ENCODE results near the gene NINJ1.
"Not testable (repeated sequence)": the region's sequence is repeated elsewhere in the genome, so short reads cannot be mapped to it uniquely, and the experiment has no call there.

The NINJ1 gene

GRCh38 chr9:93118863-93119702, 15.0 kb downstream of the NINJ1 start:
- no peak for DNase-seq

GRCh38 chr9:93117924-93118862, 15.9 kb downstream of the NINJ1 start:
- DNase-seq: no peak

DNA sequence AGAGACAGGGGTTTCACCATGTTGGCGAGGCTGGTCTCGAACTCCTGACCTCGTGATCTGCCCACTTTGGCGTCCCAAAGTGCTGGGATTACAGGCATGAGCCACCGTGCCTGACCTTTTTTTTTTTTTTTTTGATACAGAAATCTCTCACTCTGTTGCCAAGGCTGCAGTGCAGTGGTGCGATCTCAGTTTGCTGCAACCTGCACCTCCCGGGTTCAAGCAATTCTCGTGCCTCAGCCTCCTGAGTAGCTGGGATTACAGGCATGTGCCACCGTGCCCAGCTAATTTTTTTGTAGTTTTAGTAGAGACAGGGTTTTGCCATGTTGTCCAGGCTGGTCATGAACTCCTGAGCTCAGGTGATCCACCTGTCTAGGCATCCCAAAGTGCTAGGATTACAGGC, 16.5 kb downstream of the NINJ1 start:
- not testable (repeated sequence) for DNase-seq

GRCh38 chr9:93116072-93116961, 17.7 kb downstream of the NINJ1 start:
- no peak for DNase-seq

GRCh38 chr9:93115486-93116071, 18.5 kb downstream of the NINJ1 start:
- DNase-seq: no peak

- no peak for DNase-seq
Measured at GRCh38 chr9:93114984-93115335, 19.1 kb downstream of the NINJ1 start.

GRCh38 chr9:93114169-93114983, 19.7 kb downstream of the NINJ1 start:
- no peak for DNase-seq

- no peak for DNase-seq
Measured at GRCh38 chr9:93112864-93113389, 21.1 kb downstream of the NINJ1 start.

GRCh38 chr9:93112116-93112863, 21.8 kb downstream of the NINJ1 start:
- no peak for DNase-seq

- DNase-seq: no peak
Measured at GRCh38 chr9:93111371-93112115, 22.5 kb downstream of the NINJ1 start.

GRCh38 chr9:93111001-93111370, 23.1 kb downstream of the NINJ1 start:
- no peak for DNase-seq

DNA sequence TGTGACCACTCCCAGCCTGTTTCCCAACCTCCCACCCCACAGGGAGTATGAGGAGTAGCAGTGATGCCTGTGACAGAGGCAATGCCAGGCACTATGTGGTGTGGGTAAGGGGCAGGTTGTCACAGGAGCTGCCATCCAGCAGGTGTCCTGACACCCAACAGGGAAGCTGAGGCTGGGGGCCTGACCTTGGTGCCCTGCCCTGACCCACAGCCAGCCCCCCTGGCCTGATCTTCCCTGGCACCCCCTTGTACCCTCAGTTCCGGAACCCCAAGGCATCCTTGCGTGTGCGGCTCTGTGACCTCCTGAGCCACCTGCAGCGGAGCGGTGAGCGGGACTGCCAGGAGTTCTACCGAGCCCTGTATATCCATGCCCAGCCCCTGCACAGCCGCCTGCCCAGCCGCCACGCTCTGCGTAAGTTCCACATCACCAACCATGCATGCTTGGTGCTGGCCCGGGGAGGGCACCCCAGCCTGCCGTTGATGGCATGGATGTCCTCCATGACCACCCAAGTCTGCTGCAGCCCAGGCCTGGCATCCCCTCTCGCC, 23.7 kb downstream of the NINJ1 start:
- DNase-seq: no peak

GRCh38 chr9:93108291-93109041, 25.6 kb downstream of the NINJ1 start:
- no peak for DNase-seq

- DNase-seq: no peak
Measured at GRCh38 chr9:93107825-93108161, 26.3 kb downstream of the NINJ1 start.

GRCh38 chr9:93107151-93107824, 26.8 kb downstream of the NINJ1 start:
- no peak for DNase-seq

GRCh38 chr9:93105620-93106019, 28.4 kb downstream of the NINJ1 start:
- DNase-seq: no peak

GRCh38 chr9:93101086-93101485, 33.0 kb downstream of the NINJ1 start:
- DNase-seq: not testable (repeated sequence)

- DNase-seq: no peak
Measured at GRCh38 chr9:93100276-93100636, 33.8 kb downstream of the NINJ1 start.

Measured in NCI-H1930 (cell line).